Endothelial cell (in vitro differentiated cells): ENCODE measurements around the gene KCNH5. TPM values are rescaled to one million over a fixed set of nuclear protein-coding genes. Genes with fewer than 3 reads are reported as not detected.

ENCODE experiments used
- DNase-seq: peaks from one replicate; pipeline ENCODE4 v3.0.0; 2021; ENCODE audit warnings: low spot score
- H3K27ac Mint-ChIP-seq: one replicate; pipeline ENCODE4 v1.8.0; 2021; ENCODE audit warnings: mixed read lengths, inconsistent platforms; ENCODE audit not compliant: unreplicated experiment
- H3K27me3 Mint-ChIP-seq: one replicate; pipeline ENCODE4 v1.8.0; 2021; ENCODE audit warnings: mild to moderate bottlenecking, moderate library complexity, mixed read lengths, inconsistent platforms; ENCODE audit not compliant: unreplicated experiment
- H3K36me3 Mint-ChIP-seq: one replicate; pipeline ENCODE4 v1.8.0; 2021; ENCODE audit warnings: mild to moderate bottlenecking, low read depth, mixed read lengths, inconsistent platforms; ENCODE audit not compliant: unreplicated experiment
- H3K4me1 Mint-ChIP-seq: one replicate; pipeline ENCODE4 v1.8.0; 2021; ENCODE audit warnings: mild to moderate bottlenecking, mixed read lengths, inconsistent platforms; ENCODE audit not compliant: unreplicated experiment
- H3K4me3 Mint-ChIP-seq: one replicate; pipeline ENCODE4 v1.8.0; 2021; ENCODE audit warnings: mild to moderate bottlenecking, mixed read lengths, inconsistent platforms; ENCODE audit not compliant: unreplicated experiment
- H3K9me3 Mint-ChIP-seq: one replicate; pipeline ENCODE4 v1.8.0; 2021; ENCODE audit warnings: mixed read lengths, inconsistent platforms; ENCODE audit not compliant: unreplicated experiment
- total RNA-seq: library from RNA; stranded (reverse); fragmentation: NEBNext Ultra II Directional; extraction: Animal tissue kit (Norgen Biotek cat#: 25700); gene quantifications from one replicate; pipeline ENCODE4 v1.2.1, GENCODE V29; 2021; ENCODE audit not compliant: unreplicated experiment
- TF ChIP-seq, protein P1 (sequence below): fragments of 200-600 bp; sonication (generic); IDR thresholded peaks from one replicate; pipeline ENCODE4 v1.5.0; 2021; ENCODE audit warnings: antibody characterized with exemption; ENCODE audit not compliant: unreplicated experiment

The KCNH5 gene
- total RNA-seq, 1 donor from 2014 or later, result 0.13 TPM

DNA sequence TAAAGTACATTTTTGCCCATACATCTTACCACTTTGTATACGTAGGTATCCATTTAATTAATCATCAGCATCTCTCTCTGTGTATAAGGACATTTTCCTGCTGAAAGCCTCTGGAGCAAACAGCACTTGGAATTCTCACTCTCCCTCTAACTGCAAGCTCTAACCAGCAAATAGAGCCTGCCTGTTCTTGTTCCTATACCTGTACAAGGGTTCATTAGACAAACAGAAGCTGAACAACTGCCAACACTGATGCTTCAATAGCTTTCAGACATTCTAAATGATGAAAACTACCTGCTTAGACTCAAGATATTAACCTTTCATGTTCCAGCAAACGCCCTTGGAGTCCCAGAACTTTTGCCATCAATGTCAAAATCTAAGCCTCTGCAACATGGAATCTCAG is 98.0 kb downstream of the KCNH5 start:
- no peaks in the 10 kb centered on the region for H3K36me3 Mint-ChIP-seq
- TF ChIP-seq, protein P1, sequence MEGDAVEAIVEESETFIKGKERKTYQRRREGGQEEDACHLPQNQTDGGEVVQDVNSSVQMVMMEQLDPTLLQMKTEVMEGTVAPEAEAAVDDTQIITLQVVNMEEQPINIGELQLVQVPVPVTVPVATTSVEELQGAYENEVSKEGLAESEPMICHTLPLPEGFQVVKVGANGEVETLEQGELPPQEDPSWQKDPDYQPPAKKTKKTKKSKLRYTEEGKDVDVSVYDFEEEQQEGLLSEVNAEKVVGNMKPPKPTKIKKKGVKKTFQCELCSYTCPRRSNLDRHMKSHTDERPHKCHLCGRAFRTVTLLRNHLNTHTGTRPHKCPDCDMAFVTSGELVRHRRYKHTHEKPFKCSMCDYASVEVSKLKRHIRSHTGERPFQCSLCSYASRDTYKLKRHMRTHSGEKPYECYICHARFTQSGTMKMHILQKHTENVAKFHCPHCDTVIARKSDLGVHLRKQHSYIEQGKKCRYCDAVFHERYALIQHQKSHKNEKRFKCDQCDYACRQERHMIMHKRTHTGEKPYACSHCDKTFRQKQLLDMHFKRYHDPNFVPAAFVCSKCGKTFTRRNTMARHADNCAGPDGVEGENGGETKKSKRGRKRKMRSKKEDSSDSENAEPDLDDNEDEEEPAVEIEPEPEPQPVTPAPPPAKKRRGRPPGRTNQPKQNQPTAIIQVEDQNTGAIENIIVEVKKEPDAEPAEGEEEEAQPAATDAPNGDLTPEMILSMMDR, result no peak
- no peak overlapping the region for H3K4me3 Mint-ChIP-seq
- no peak for DNase-seq
- H3K4me1 Mint-ChIP-seq, result peaks cover 4% of the 10 kb centered on the region
- H3K27me3 Mint-ChIP-seq, result no peaks in the 10 kb centered on the region
- H3K27ac Mint-ChIP-seq, result no peak overlapping the region
- H3K9me3 Mint-ChIP-seq, result no peaks in the 10 kb centered on the region

DNA sequence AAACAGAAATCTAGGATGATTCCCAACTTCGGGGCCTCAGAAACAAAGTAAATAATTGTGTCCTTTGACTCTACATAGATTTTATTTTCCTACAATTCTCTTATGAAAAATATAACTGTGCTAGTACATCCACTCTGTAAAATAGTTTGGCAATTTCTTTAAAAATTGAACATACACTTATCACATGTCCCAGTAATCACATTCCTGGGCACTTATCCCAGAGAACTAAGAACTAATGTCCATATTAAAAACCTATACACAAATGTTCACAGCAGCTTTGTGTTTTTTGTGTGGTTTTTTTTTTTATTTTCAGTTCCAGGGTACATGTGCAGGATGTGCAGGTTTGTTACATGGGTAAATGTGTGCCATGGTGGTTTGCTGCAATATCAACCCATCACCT is 99.0 kb downstream of the KCNH5 start:
- DNase-seq, result no peak
- Mint-ChIP-seq H3K27ac (no peak overlapping the region), H3K27me3 (no peaks in the 10 kb centered on the region), H3K4me3 (no peak overlapping the region), H3K36me3 (no peaks in the 10 kb centered on the region), H3K9me3 (no peaks in the 10 kb centered on the region), H3K4me1 (peaks cover 4% of the 10 kb centered on the region)
- TF ChIP-seq, protein P1, result no peak

DNA sequence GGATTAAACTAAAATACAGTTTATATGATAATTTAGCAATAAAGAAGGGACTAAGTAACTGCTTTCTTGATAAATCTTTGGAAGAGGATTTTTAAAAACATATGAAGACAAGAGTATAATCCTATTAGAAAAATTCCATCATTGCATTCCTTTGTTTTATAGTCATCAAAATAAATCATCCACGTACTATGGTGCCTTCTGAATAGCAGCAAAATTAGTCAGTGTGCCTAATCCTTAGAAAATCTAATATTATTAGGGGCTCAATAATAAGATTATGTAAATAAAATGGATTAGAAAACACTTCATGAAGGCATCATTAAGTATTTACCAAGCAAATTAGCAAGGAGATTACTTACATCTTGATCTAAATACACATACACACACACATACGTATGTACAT is 102.1 kb downstream of the KCNH5 start:
- TF ChIP-seq, protein P1, result no peak
- no peak for DNase-seq
- H3K4me3 Mint-ChIP-seq, result no peak overlapping the region
- no peaks in the 10 kb centered on the region for H3K36me3 Mint-ChIP-seq
- no peaks in the 10 kb centered on the region for H3K9me3 Mint-ChIP-seq
- H3K27me3 Mint-ChIP-seq, result no peaks in the 10 kb centered on the region
- no peaks in the 10 kb centered on the region for H3K4me1 Mint-ChIP-seq
- no peak overlapping the region for H3K27ac Mint-ChIP-seq

DNA sequence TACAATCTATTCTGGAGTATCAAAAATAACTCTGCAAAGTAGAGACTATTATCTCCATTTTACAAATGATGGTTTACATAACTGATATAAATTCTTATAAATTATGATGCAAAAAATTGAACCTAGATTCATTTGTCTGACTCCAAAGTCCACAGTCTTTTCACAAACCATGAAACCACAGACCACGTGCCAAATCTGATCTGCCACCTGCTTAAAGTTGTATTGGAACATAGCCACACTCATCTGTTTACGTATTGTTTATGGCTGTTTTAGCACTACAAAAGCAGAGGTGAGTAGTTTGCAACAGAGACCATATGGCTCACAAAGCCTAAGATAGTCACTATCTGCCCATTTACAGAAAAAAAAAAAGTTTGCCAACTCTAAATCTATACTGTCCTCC is 105.3 kb downstream of the KCNH5 start:
- H3K9me3 Mint-ChIP-seq, result no peaks in the 10 kb centered on the region
- H3K4me1 Mint-ChIP-seq, result no peaks in the 10 kb centered on the region
- H3K27me3 Mint-ChIP-seq, result no peaks in the 10 kb centered on the region
- no peak for DNase-seq
- TF ChIP-seq, protein P1, result no peak
- no peak overlapping the region for H3K4me3 Mint-ChIP-seq
- H3K27ac Mint-ChIP-seq, result no peak overlapping the region
- H3K36me3 Mint-ChIP-seq, result no peaks in the 10 kb centered on the region

DNA sequence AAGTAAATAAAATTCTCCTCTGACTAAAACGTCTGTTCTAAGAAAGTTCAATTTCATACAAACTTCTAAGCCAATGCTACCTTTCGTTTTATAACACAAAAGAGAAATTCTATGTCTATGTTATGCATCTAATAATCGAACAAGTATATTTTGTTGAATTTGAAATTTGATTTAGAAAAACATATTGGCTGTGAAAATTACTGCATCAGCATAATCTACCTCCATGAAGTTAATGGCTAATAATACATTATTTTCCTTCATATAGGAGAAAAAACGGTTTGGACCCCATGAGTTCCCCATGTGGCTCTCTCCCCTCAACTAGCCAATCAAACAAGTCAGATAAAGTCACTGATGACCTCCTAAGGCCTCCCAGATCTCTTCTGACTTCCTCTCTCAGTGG is 106.5 kb downstream of the KCNH5 start:
- Mint-ChIP-seq H3K4me3 (no peak overlapping the region), H3K9me3 (no peaks in the 10 kb centered on the region), H3K27ac (no peak overlapping the region), H3K27me3 (no peaks in the 10 kb centered on the region), H3K36me3 (no peaks in the 10 kb centered on the region), H3K4me1 (no peaks in the 10 kb centered on the region)
- TF ChIP-seq, protein P1, result no peak
- DNase-seq, result no peak
